ENCODE results near the gene CCDC134.

GRCh38 chr22:41828516-41828915, 28.0 kb downstream of the CCDC134 start:
- no peak for TF ChIP-seq POLR2A (IDR thresholded peaks at IDR 0.05; ENCODE audit: control extremely low read depth in 1 of 2, low read depth in 2 of 2, low read length in 2 of 2)
- no peak for TF ChIP-seq EZH2 (IDR thresholded peaks at IDR 0.05; ENCODE audit: low read depth, low read length, severe bottlenecking)
- no peak for TF ChIP-seq ATF3 (IDR thresholded peaks at IDR 0.05; ENCODE audit: insufficient read depth, low read depth, low read length)
- no peak for TF ChIP-seq CTCF (IDR thresholded peaks at IDR 0.05; ENCODE audit: control extremely low read depth in 1 of 3, insufficient read depth in 1 of 3, low read depth in 1 of 3, low read length in 3 of 3)
- no peak for TF ChIP-seq USF2 (IDR thresholded peaks at IDR 0.05; ENCODE audit: low read length)
- no peak for TF ChIP-seq CREB1 (IDR thresholded peaks at IDR 0.05)
- no peak for TF ChIP-seq SP1 (IDR thresholded peaks at IDR 0.05; ENCODE audit: low read depth, low read length)
- TF ChIP-seq SIN3A (conservative IDR thresholded peaks at IDR 0.05 in 1 of 2, IDR thresholded peaks at IDR 0.05 in 1 of 2; ENCODE audit: low read depth in 1 of 2, low read length in 2 of 2), result no peak
- TF ChIP-seq RAD21 (IDR thresholded peaks at IDR 0.05 in 1 of 2, conservative IDR thresholded peaks at IDR 0.05 in 1 of 2; ENCODE audit: low read depth in 2 of 2, low read length in 2 of 2), result no peak
- TF ChIP-seq SP2 (IDR thresholded peaks at IDR 0.05; ENCODE audit: low read length), result no peak

All from H1 (cell line).